ENCODE measurements around the gene TSC22D2.

DNA sequence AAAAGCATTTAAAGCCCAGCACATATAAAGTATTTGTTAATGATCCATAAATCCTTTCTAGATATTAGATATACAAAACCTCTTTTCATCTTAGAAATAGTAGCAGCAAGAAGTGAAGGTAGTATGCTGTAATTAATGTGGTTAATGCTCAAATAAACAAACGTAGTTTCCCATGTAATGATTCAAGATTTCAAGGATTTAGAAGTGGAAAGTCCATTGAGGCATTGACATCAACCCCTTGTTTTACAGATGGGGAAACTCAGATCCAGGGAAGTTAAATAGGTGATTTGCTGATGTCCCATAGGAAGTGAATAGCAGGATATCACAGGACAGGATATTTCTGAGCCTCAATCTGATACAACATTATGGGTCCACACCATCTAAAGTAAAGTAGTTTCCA is 47.2 kb downstream of the TSC22D2 start:
- TF ChIP-seq, protein P1, sequence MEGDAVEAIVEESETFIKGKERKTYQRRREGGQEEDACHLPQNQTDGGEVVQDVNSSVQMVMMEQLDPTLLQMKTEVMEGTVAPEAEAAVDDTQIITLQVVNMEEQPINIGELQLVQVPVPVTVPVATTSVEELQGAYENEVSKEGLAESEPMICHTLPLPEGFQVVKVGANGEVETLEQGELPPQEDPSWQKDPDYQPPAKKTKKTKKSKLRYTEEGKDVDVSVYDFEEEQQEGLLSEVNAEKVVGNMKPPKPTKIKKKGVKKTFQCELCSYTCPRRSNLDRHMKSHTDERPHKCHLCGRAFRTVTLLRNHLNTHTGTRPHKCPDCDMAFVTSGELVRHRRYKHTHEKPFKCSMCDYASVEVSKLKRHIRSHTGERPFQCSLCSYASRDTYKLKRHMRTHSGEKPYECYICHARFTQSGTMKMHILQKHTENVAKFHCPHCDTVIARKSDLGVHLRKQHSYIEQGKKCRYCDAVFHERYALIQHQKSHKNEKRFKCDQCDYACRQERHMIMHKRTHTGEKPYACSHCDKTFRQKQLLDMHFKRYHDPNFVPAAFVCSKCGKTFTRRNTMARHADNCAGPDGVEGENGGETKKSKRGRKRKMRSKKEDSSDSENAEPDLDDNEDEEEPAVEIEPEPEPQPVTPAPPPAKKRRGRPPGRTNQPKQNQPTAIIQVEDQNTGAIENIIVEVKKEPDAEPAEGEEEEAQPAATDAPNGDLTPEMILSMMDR (IDR thresholded peaks at IDR 0.05) = no peak
- TF ChIP-seq ZFX (IDR thresholded peaks at IDR 0.05; ENCODE audit: borderline replicate concordance) = no peak
